ENCODE data around the gene FZR1. TPM values are rescaled to one million over a fixed set of nuclear protein-coding genes. Genes with fewer than 3 reads are reported as not detected.

The FZR1 gene
- total RNA-seq, 1 experiment from 2014 or later, result 51.4 TPM

DNA sequence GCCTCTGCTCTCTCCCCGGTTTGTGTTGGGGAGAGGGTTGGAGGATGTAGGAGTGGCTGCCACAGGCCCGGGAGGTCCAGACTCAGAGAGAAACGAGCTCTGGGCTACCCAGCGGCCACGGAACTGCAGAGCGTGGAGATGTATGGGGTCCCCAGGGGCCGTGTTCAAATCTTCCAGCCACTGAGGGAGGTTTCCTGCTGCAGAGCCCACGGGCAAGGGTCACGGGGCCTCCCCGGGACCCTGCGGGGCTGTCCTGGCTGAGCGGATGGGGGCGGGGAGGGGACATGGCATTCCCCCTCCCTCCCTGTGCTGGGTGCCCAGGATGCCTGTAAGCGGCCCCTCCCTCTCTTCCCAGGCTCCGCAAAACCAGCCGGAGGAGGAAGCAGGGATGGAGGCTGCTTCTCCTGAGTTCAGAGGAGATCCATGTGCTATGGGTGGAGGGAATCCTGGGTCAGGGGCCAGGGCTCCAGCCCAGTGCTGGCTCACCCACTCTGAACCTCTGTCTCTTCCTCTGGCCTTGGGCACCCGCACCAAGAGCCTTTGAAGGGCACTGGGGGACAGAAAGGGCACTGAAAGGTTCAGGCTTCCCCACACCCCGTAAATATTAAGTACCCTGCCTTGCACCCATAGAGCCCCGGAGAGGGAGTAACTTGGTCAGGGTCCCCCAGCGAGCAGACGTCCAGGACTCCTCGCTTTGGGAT is 48.4 kb upstream of the FZR1 start:
- Histone ChIP-seq H3K79me2 (ENCODE audit: insufficient read depth, low read length) (no peaks in the 10 kb centered on the region), H3K18ac (ENCODE audit: insufficient read length, low read depth, low read length) (no peak overlapping the region), H3K79me1 (ENCODE audit: insufficient read depth, low read depth, low read length, poor library complexity, severe bottlenecking) (no peaks in the 10 kb centered on the region), H4K5ac (ENCODE audit: insufficient read length, low read depth, low read length) (no peak overlapping the region), H3T11ph (ENCODE audit: low read length) (no peak overlapping the region), H4K20me1 (ENCODE audit: control insufficient read depth, insufficient read depth, insufficient read length) (peaks cover 2% of the 10 kb centered on the region), H3K27me3 (ENCODE audit: insufficient read depth, low read length) (peaks cover 10% of the 10 kb centered on the region), H3K23ac (ENCODE audit: insufficient read length, low read depth, low read length) (no peak overlapping the region), H3K14ac (ENCODE audit: insufficient read depth, low read length) (no peak overlapping the region), H3K23me2 (ENCODE audit: insufficient read length, low read depth, low read length, poor library complexity, severe bottlenecking) (peaks cover 3% of the 10 kb centered on the region), H3K4me1 (ENCODE audit: insufficient read depth, low read length) (no peaks in the 10 kb centered on the region; the same call in 1 of the 2 replicates), H2BK120ac (ENCODE audit: low read depth, low read length, poor library complexity, severe bottlenecking) (no peak overlapping the region), H3K27ac (ENCODE audit: insufficient read length, low read depth, low read length) (no peak overlapping the region), H4K91ac (ENCODE audit: insufficient read length, low read depth, low read length) (no peak overlapping the region), H2BK5ac (ENCODE audit: insufficient read length, low read length) (no peak overlapping the region), H2BK12ac (ENCODE audit: insufficient read length, low read depth, low read length) (no peak overlapping the region), H3K9me3 (ENCODE audit: control insufficient read depth, low read depth, low read length) (no peaks in the 10 kb centered on the region), H2AK5ac (ENCODE audit: insufficient read length, low read length) (no peak overlapping the region), H3K56ac (ENCODE audit: insufficient read length, low read depth, low read length) (no peak overlapping the region), H4K8ac (replicated peaks; ENCODE audit: insufficient read length, low read depth, low read length) (no peak overlapping the region), H3K4ac (ENCODE audit: low read depth, low read length) (no peak overlapping the region), H3K9ac (ENCODE audit: extremely low read depth, insufficient read length, low read length) (no peak overlapping the region), H2BK20ac (ENCODE audit: low read depth, low read length, poor library complexity, severe bottlenecking) (no peak overlapping the region), H3K4me2 (ENCODE audit: insufficient read depth, insufficient read length, low read length) (no peak overlapping the region), H2BK15ac (ENCODE audit: low read depth, low read length) (no peak overlapping the region), H2AFZ (ENCODE audit: low read length) (no peak overlapping the region)
- H3K27ac Mint-ChIP-seq, result no peak overlapping the region
- no peak overlapping the region for H3K4me3 Mint-ChIP-seq
- peaks cover 12 to 24% of the 10 kb centered on the region in 2 experiments for H3K4me1 Mint-ChIP-seq
- no peaks in the 10 kb centered on the region for H3K9me3 Mint-ChIP-seq
- no peaks in the 10 kb centered on the region for H3K36me3 Mint-ChIP-seq (ENCODE audit: insufficient read depth in 1 of 3, low read depth in 3 of 3)
- no CpG with 5 or more reads among the region's 22 CpGs for WGBS (ENCODE audit: extremely low coverage, insufficient read length, low lambda C conversion rate)
- no peak for TF ChIP-seq CTCF (conservative IDR thresholded peaks at IDR 0.05)
- peaks cover 51% of the 10 kb centered on the region for H3K27me3 Mint-ChIP-seq (ENCODE audit: low read depth)
- no peak for DNase-seq

Measured in H9 (cell line).